ENCODE results near the gene ACTN3. TPM values are rescaled to one million over a fixed set of nuclear protein-coding genes. Genes with fewer than 3 reads are reported as not detected.

ACTN3 gene
- total RNA-seq, 2 experiments from 2014 or later = 0.14 to 0.22 TPM

DNA sequence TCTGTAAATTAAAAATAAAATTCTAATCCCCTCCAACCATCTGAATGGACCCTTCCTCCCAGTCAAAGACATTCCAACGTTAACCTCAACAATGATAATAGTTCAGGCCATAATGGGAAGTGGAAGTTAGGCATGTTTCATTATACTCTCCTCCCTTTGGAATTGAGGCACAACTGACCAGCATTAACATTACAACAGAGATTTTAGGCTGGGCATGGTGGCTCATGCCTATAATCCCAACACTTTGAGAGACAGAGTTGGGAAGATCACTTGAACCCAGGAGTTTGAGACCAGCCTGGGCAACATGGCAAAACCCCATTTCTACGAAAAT is 24.1 kb downstream of the ACTN3 start:
- Mint-ChIP-seq H3K36me3 (ENCODE audit: low read depth) (no peaks in the 10 kb centered on the region), H3K4me3 (peak overlapping the region; percentile 51), H3K27me3 (peaks cover 18% of the 10 kb centered on the region), H3K9me3 (no peaks in the 10 kb centered on the region), H3K27ac (no peak overlapping the region), H3K4me1 (ENCODE audit: low read depth) (no peaks in the 10 kb centered on the region)
- TF ChIP-seq CTCF (IDR thresholded peaks at IDR 0.05) = no peak
- H3K36me3 ChIP-seq (ENCODE audit: insufficient read depth, low read length) = no peaks in the 10 kb centered on the region
- no peaks in the 10 kb centered on the region for H3K9me3 ChIP-seq (ENCODE audit: control insufficient read depth in 1 of 2, insufficient read depth in 1 of 2, low read length in 2 of 2)
- H3K4me1 ChIP-seq (ENCODE audit: insufficient read depth, low read length) = peaks cover 12% of the 10 kb centered on the region
- intact Hi-C loops (cut with DNase I, micrococcal nuclease) = no loop called here
- no peak overlapping the region for H3K4me3 ChIP-seq (ENCODE audit: low read length)
- DNase-seq (no peak), ATAC-seq (ENCODE audit: poor library complexity) (no peak)
- CTCF ChIA-PET = interaction anchor here (0.7 kb wide), 1 partner anchor 107 kb away, joined by 3 read pairs; no protein-coding TSS in a partner anchor
- H3K27ac ChIP-seq (ENCODE audit: low read depth in 1 of 2, low read length in 2 of 2) = no peak overlapping the region
- H3K27me3 ChIP-seq (ENCODE audit: control insufficient read depth in 1 of 2, insufficient read depth in 2 of 2, low read length in 2 of 2) = no peaks in the 10 kb centered on the region
- POLR2A ChIA-PET = no interaction called here

DNA sequence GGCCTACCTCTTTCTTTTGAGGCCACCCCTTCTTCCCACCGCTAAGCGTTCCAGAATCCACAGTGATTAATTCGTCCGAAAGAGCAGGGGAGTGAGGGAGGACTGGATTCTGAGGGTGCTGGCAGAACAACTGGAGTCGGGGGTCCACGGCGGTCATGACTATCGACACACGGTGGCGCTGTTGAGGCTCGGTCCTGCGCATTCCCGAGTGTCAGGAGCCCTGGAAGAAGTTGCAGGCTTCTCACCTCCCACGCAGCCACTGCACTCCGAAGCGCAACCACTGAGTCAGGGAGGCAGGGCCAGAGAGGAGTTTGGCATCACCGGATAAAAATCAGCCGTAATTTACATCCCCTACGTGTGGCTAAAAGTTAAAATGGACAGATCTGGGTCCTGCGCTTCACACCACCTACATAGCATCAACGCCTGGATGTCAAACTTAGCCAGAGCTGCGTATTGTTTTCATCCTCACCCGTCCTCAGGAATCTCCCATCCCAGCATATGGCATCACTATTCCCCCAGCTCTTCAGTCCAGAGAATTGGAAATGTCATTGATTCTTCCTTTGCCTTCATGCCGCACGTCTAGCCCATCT is 32.4 kb downstream of the ACTN3 start:
- Mint-ChIP-seq H3K27ac (no peak overlapping the region), H3K4me1 (ENCODE audit: low read depth) (peaks cover 8% of the 10 kb centered on the region), H3K27me3 (peaks cover 6% of the 10 kb centered on the region), H3K36me3 (ENCODE audit: low read depth) (no peaks in the 10 kb centered on the region), H3K4me3 (no peak overlapping the region), H3K9me3 (peaks cover 7% of the 10 kb centered on the region)
- ChIA-PET CTCF (interaction anchor here (0.9 to 5.5 kb wide), 5 partner anchors 14 to 170 kb away, joined by 3 to 75 read pairs (median 3); partner anchors contain the start of genes CCDC87, CCS and RBM4B), POLR2A (interaction anchor here (0.6 to 1.3 kb wide), 3 partner anchors 38 to 99 kb away, joined by 3 to 25 read pairs (median 3); partner anchors contain the start of genes RBM14, RBM4 and RBM4B)
- Histone ChIP-seq H3K9me3 (ENCODE audit: control insufficient read depth in 1 of 2, insufficient read depth in 1 of 2, low read length in 2 of 2) (peaks cover 5 to 7% of the 10 kb centered on the region in 2 experiments), H3K4me1 (ENCODE audit: insufficient read depth, low read length) (peaks cover 8% of the 10 kb centered on the region), H3K36me3 (ENCODE audit: insufficient read depth, low read length) (no peaks in the 10 kb centered on the region), H3K27ac (ENCODE audit: low read depth in 1 of 2, low read length in 2 of 2) (no peak overlapping the region), H3K4me3 (ENCODE audit: low read length) (no peak overlapping the region), H3K27me3 (ENCODE audit: control insufficient read depth in 1 of 2, insufficient read depth in 2 of 2, low read length in 2 of 2) (no peaks in the 10 kb centered on the region)
- ATAC-seq (ENCODE audit: poor library complexity) = peak; percentile 82
- DNase-seq = peak; percentile 60 to 89 (median 72)
- intact Hi-C loops (cut with DNase I, micrococcal nuclease) = loop anchor here (1.0 to 5.0 kb wide), 4 partner anchors 60 to 253 kb away; partner anchors contain the start of gene RBM4 (in 1 of the 2)
- TF ChIP-seq CTCF (IDR thresholded peaks at IDR 0.05) = peak; percentile 85

- Mint-ChIP-seq H3K36me3 (ENCODE audit: low read depth) (no peaks in the 10 kb centered on the region), H3K9me3 (peaks cover 7% of the 10 kb centered on the region), H3K4me1 (ENCODE audit: low read depth) (peaks cover 8% of the 10 kb centered on the region), H3K4me3 (no peak overlapping the region), H3K27ac (no peak overlapping the region), H3K27me3 (no peaks in the 10 kb centered on the region)
- DNase-seq = no peak
- no peaks in the 10 kb centered on the region for H3K36me3 ChIP-seq (ENCODE audit: insufficient read depth, low read length)
- intact Hi-C loops (cut with DNase I, micrococcal nuclease) = no loop called here
- ChIA-PET POLR2A (interaction anchor here (2.4 kb wide), 1 partner anchor 97 kb away, joined by 11 read pairs; the partner anchor contains the start of gene RBM4B), CTCF (interaction anchor here (1.1 to 5.5 kb wide), 3 partner anchors 12 to 98 kb away, joined by 3 to 75 read pairs (median 5); partner anchors contain the start of genes CCDC87, CCS and RBM4B)
- no peak for TF ChIP-seq CTCF (IDR thresholded peaks at IDR 0.05)
- H3K9me3 ChIP-seq (ENCODE audit: control insufficient read depth in 1 of 2, insufficient read depth in 1 of 2, low read length in 2 of 2) = peaks cover 5 to 7% of the 10 kb centered on the region in 2 experiments
- ATAC-seq (ENCODE audit: poor library complexity) = no peak
- H3K27me3 ChIP-seq (ENCODE audit: control insufficient read depth in 1 of 2, insufficient read depth in 2 of 2, low read length in 2 of 2) = no peaks in the 10 kb centered on the region
- no peak overlapping the region for H3K4me3 ChIP-seq (ENCODE audit: low read length)
- H3K27ac ChIP-seq (ENCODE audit: low read depth in 1 of 2, low read length in 2 of 2) = no peak overlapping the region
- peaks cover 8% of the 10 kb centered on the region for H3K4me1 ChIP-seq (ENCODE audit: insufficient read depth, low read length)
Measured at GRCh38 chr11:66580803-66581202, 34.1 kb downstream of the ACTN3 start.

All from CD4-positive, alpha-beta T cell (primary cell).